Body of pancreas (tissue), 4 donors: Measurements from ENCODE around the gene ATP13A3.

Source experiments
- POLR2A ChIP-seq, 3 donors: fragments of 450-650 bp; IDR thresholded peaks; one replicate each; pipeline ENCODE4 v1.6.1; 2016; ENCODE audit warnings: antibody characterized with exemption in 3 of 3, mild to moderate bottlenecking in 2 of 3
- TF ChIP-seq, protein P1 (sequence below), 7 experiments: fragments of 450-650 bp in 4 of 7; fragments of 200-600 bp in 3 of 7; sonication (generic) in 3 of 7; IDR thresholded peaks; one replicate each; pipeline ENCODE4 v1.5.1; 2016 to 2019; ENCODE audit warnings: antibody characterized with exemption in 7 of 7

DNA sequence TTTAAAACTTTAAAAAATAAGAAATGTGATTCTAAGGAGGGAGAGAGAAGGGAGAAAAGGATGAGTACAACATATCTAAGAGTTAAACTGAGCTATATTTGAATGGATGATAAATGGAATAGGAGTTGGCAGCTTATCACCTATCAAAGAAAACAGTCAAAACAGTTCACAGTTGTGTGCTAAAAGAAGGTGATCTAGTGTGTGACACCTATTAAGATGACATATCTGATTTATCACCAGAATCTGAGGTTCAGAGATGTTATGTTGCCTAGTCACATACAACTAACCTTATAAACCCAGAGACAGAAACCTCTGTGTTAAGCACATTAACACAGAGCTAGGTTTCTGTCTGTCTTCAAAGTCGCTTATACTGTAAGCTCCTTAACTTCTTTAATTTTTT lies 3.0 kb downstream of the ATP13A3 start:
- TF ChIP-seq, protein P1, sequence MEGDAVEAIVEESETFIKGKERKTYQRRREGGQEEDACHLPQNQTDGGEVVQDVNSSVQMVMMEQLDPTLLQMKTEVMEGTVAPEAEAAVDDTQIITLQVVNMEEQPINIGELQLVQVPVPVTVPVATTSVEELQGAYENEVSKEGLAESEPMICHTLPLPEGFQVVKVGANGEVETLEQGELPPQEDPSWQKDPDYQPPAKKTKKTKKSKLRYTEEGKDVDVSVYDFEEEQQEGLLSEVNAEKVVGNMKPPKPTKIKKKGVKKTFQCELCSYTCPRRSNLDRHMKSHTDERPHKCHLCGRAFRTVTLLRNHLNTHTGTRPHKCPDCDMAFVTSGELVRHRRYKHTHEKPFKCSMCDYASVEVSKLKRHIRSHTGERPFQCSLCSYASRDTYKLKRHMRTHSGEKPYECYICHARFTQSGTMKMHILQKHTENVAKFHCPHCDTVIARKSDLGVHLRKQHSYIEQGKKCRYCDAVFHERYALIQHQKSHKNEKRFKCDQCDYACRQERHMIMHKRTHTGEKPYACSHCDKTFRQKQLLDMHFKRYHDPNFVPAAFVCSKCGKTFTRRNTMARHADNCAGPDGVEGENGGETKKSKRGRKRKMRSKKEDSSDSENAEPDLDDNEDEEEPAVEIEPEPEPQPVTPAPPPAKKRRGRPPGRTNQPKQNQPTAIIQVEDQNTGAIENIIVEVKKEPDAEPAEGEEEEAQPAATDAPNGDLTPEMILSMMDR (IDR thresholded peaks at IDR 0.05), result no peak
- no peak for TF ChIP-seq POLR2A (IDR thresholded peaks at IDR 0.05)
